ENCODE measurements around the gene WDFY4. TPM values are rescaled to one million over a fixed set of nuclear protein-coding genes. Genes with fewer than 3 reads are reported as not detected.

WDFY4 gene
- polyA plus RNA-seq, 1 donor from 2014 or later = not detected

- no peak overlapping the region for H3K4me3 ChIP-seq (ENCODE audit: low read length)
- no peaks in the 10 kb centered on the region for H3F3A ChIP-seq (ENCODE audit: insufficient read depth, low read length, poor library complexity, severe bottlenecking)
- no peak overlapping the region for H2AFZ ChIP-seq (ENCODE audit: low read depth, low read length)
- H3K79me2 ChIP-seq (replicated peaks; ENCODE audit: insufficient read depth, low read length) = no peaks in the 10 kb centered on the region
- no peak overlapping the region for H3K9ac ChIP-seq (ENCODE audit: low read length)
- H3K9me3 ChIP-seq (ENCODE audit: low read length) = no peaks in the 10 kb centered on the region
- no peak overlapping the region for H3K27ac ChIP-seq (ENCODE audit: low read length)
- H3K4me2 ChIP-seq (ENCODE audit: low read length) = no peak overlapping the region
- no peak for TF ChIP-seq REST (IDR thresholded peaks at IDR 0.05; ENCODE audit: borderline replicate concordance)
- no peak for TF ChIP-seq SMC3 (conservative IDR thresholded peaks at IDR 0.05; ENCODE audit: poor library complexity)
- TF ChIP-seq RAD21 (conservative IDR thresholded peaks at IDR 0.05) = no peak
- TF ChIP-seq EZH2 (IDR thresholded peaks at IDR 0.05; ENCODE audit: borderline replicate concordance, insufficient read depth, low read length, poor library complexity, severe bottlenecking) = no peak
- no peak for TF ChIP-seq TAF1 (IDR thresholded peaks at IDR 0.05; ENCODE audit: low read depth)
- TF ChIP-seq POLR2AphosphoS5 (IDR thresholded peaks at IDR 0.05) = no peak
- no peak for TF ChIP-seq EP300 (conservative IDR thresholded peaks at IDR 0.05; ENCODE audit: poor library complexity, severe bottlenecking)
- H3K9me2 ChIP-seq (ENCODE audit: insufficient read depth, low read length) = no peaks in the 10 kb centered on the region
- H3K27me3 ChIP-seq (ENCODE audit: insufficient read depth, low read depth, low read length) = no peaks in the 10 kb centered on the region
- no peaks in the 10 kb centered on the region for H3K36me3 ChIP-seq (ENCODE audit: insufficient read depth, low read length)
- no peaks in the 10 kb centered on the region for H4K20me1 ChIP-seq (ENCODE audit: insufficient read depth)
Observed at GRCh38 chr10:48993627-48994026, 309.0 kb downstream of the WDFY4 start.

- Histone ChIP-seq H3K79me2 (replicated peaks; ENCODE audit: insufficient read depth, low read length) (no peaks in the 10 kb centered on the region), H3K9ac (ENCODE audit: low read length) (no peak overlapping the region), H3K27me3 (ENCODE audit: insufficient read depth, low read depth, low read length) (no peaks in the 10 kb centered on the region), H3K9me2 (ENCODE audit: insufficient read depth, low read length) (no peaks in the 10 kb centered on the region), H3K4me3 (ENCODE audit: low read length) (no peak overlapping the region), H3K36me3 (ENCODE audit: insufficient read depth, low read length) (no peaks in the 10 kb centered on the region), H3K4me2 (ENCODE audit: low read length) (no peak overlapping the region), H3K9me3 (ENCODE audit: low read length) (no peaks in the 10 kb centered on the region), H2AFZ (ENCODE audit: low read depth, low read length) (no peak overlapping the region), H3F3A (ENCODE audit: insufficient read depth, low read length, poor library complexity, severe bottlenecking) (peaks cover 3% of the 10 kb centered on the region), H3K27ac (ENCODE audit: low read length) (no peak overlapping the region), H4K20me1 (ENCODE audit: insufficient read depth) (no peaks in the 10 kb centered on the region)
- TF ChIP-seq TAF1 (IDR thresholded peaks at IDR 0.05; ENCODE audit: low read depth) (no peak), EZH2 (IDR thresholded peaks at IDR 0.05; ENCODE audit: borderline replicate concordance, insufficient read depth, low read length, poor library complexity, severe bottlenecking) (no peak), EP300 (conservative IDR thresholded peaks at IDR 0.05; ENCODE audit: poor library complexity, severe bottlenecking) (no peak), REST (IDR thresholded peaks at IDR 0.05; ENCODE audit: borderline replicate concordance) (no peak), MXI1 (conservative IDR thresholded peaks at IDR 0.05; ENCODE audit: poor library complexity, severe bottlenecking) (no peak), RAD21 (conservative IDR thresholded peaks at IDR 0.05) (no peak)
- TF ChIP-seq, protein P1, sequence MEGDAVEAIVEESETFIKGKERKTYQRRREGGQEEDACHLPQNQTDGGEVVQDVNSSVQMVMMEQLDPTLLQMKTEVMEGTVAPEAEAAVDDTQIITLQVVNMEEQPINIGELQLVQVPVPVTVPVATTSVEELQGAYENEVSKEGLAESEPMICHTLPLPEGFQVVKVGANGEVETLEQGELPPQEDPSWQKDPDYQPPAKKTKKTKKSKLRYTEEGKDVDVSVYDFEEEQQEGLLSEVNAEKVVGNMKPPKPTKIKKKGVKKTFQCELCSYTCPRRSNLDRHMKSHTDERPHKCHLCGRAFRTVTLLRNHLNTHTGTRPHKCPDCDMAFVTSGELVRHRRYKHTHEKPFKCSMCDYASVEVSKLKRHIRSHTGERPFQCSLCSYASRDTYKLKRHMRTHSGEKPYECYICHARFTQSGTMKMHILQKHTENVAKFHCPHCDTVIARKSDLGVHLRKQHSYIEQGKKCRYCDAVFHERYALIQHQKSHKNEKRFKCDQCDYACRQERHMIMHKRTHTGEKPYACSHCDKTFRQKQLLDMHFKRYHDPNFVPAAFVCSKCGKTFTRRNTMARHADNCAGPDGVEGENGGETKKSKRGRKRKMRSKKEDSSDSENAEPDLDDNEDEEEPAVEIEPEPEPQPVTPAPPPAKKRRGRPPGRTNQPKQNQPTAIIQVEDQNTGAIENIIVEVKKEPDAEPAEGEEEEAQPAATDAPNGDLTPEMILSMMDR (IDR thresholded peaks at IDR 0.05; ENCODE audit: poor library complexity, severe bottlenecking) = no peak
Observed at GRCh38 chr10:48996329-48996728, 311.7 kb downstream of the WDFY4 start.
